Adrenal gland (tissue), 5 donors: ENCODE measurements around the gene RPP30.
"Not testable (repeated sequence)": the region's sequence is repeated elsewhere in the genome, so short reads cannot be mapped to it uniquely, and the experiment has no call there.

Experiments used
- CTCF ChIP-seq, 6 experiments: fragments of 450-650 bp in 4 of 6; fragments of 200-600 bp in 2 of 6; sonication (generic) in 1 of 6; IDR thresholded peaks; 1 replicate in 5 of 6; 2 replicates in 1 of 6; pipeline versions ENCODE4 v1.5.1 to v1.8.0; 2016 to 2021; ENCODE audit warnings: antibody characterized with exemption in 6 of 6, mild to moderate bottlenecking in 2 of 6, moderate library complexity in 1 of 6
- POLR2A ChIP-seq, 2 donors: fragments of 450-650 bp; IDR thresholded peaks; one replicate each; pipeline ENCODE4 v1.6.1; 2017; ENCODE audit warnings: antibody characterized with exemption in 2 of 2, mild to moderate bottlenecking in 2 of 2, moderate library complexity in 1 of 2
- donor health status: DM: no; HTN: no; CAD: no.

DNA sequence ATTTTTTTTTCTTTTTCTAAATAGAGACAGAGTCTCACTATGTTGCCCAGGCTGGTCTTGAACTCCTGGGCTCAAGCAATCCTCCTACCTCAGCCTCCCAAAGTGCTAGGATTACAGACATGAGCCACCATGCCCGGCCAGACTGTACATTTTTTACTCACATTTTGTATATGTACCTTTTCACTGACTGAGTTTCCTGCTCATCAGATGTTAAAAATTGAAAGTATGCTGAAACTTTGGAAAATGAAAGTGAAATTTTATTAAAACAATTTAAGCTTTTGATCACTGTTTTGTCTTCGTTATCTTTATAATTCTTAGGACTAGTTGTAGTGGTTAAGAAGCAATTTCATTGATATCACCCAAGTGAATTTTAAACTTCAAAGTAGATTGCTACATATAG lies 25.1 kb downstream of the RPP30 start:
- not testable (repeated sequence) for TF ChIP-seq POLR2A, CTCF (IDR thresholded peaks at IDR 0.05)
